Smooth muscle cell (in vitro differentiated cells): ENCODE data around the gene FMNL2. TPM values are rescaled to one million over a fixed set of nuclear protein-coding genes. Genes with fewer than 3 reads are reported as not detected.

ENCODE experiments used
- DNase-seq: peaks from one replicate; lab custom pipeline; 2025; ENCODE audit not compliant: unreplicated experiment; lab: John Stamatoyannopoulos, UW
- H2AFZ ChIP-seq: fragments of 200-600 bp; sonication (generic); 2 replicates; pipeline ENCODE4 v1.6.0; 2016; ENCODE audit warnings: antibody characterized with exemption, low read depth, mild to moderate bottlenecking
- H3F3A ChIP-seq: fragments of 200-600 bp; sonication (generic); 2 replicates; pipeline ENCODE4 v1.6.0; 2017; ENCODE audit warnings: antibody characterized with exemption, low read depth
- H3K27ac ChIP-seq: fragments of 200-600 bp; sonication (generic); 2 replicates; pipeline ENCODE4 v1.5.1; 2016; ENCODE audit warnings: low read depth, mild to moderate bottlenecking
- H3K27me3 ChIP-seq: fragments of 200-600 bp; sonication (generic); 2 replicates; pipeline ENCODE4 v1.6.1; 2016; ENCODE audit warnings: low read depth, mild to moderate bottlenecking
- H3K36me3 ChIP-seq: fragments of 200-600 bp; sonication (generic); 2 replicates; pipeline ENCODE4 v1.5.1; 2016; ENCODE audit warnings: low read depth
- H3K4me1 ChIP-seq: fragments of 200-600 bp; sonication (generic); 2 replicates; pipeline ENCODE4 v1.5.1; 2016; ENCODE audit warnings: low read depth
- H3K4me2 ChIP-seq: fragments of 200-600 bp; sonication (generic); 2 replicates; pipeline ENCODE4 v1.6.0; 2016; ENCODE audit warnings: mild to moderate bottlenecking
- H3K4me3 ChIP-seq: fragments of 200-600 bp; sonication (generic); 2 replicates; pipeline ENCODE4 v1.5.1; 2016; ENCODE audit warnings: mild to moderate bottlenecking
- H3K79me2 ChIP-seq: fragments of 200-600 bp; sonication (generic); 2 replicates; pipeline ENCODE4 v1.6.0; 2016; ENCODE audit warnings: low read depth, mild to moderate bottlenecking
- H3K9ac ChIP-seq: fragments of 200-600 bp; sonication (generic); 2 replicates; pipeline ENCODE4 v1.6.0; 2016; ENCODE audit warnings: low read depth
- H3K9me3 ChIP-seq: fragments of 200-600 bp; sonication (generic); replicated peaks from 2 replicates; pipeline ENCODE4 v1.5.1; 2016; ENCODE audit warnings: low read depth
- H4K20me1 ChIP-seq: fragments of 200-600 bp; sonication (generic); 2 replicates; pipeline ENCODE4 v1.6.0; 2016; ENCODE audit warnings: low read depth
- WGBS: methylation state at CpG from one replicate; pipeline ENCODE4 v1.1.7; 2016; ENCODE audit warnings: low lambda C conversion rate; 5-methylcytosine and 5-hydroxymethylcytosine counted together
- polyA plus RNA-seq: library from polyadenylated mRNA; unstranded; fragments of >200 nt; fragmentation: Nextera tagmentation; extraction: Ambion mirVana; gene quantifications from 2 replicates; pipeline ENCODE4 v1.2.1, GENCODE V29; 2016
- total RNA-seq: library from RNA; depleted of rRNA; stranded (reverse); fragments of >200 nt; gene quantifications from 2 replicates; pipeline ENCODE4 v1.2.3, GENCODE V29; 2014
- TF ChIP-seq, protein P1 (sequence below): fragments of 200-600 bp; sonication (generic); IDR thresholded peaks from 2 replicates; pipeline ENCODE4 v1.5.1; 2017; ENCODE audit warnings: borderline replicate concordance, mild to moderate bottlenecking, antibody characterized with exemption; ENCODE audit not compliant: insufficient read depth, poor library complexity, severe bottlenecking

The FMNL2 gene
- total and polyA plus RNA-seq, 2 experiments from 2014 or later = 7.4 to 37.3 TPM

DNA sequence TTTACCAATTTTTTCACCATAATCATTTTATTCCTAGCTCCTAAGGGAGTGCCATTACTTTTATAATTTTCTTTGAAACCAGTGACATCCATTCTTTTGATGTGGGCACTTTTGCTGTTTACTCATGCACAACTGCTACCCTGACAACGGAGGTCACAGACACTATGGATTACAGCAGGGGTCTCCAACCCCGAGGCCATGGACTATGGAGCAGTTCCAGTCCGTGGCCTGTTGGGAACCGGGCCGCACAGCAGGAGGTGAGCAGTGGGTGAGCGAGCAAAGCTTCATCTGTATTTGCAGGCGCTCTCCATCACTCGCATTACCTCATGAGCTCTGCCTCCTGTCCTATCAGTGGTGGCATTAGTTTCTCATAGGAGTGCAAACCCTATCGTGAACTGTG is 347.7 kb downstream of the FMNL2 start:
- Histone ChIP-seq H3K4me1 (no peaks in the 10 kb centered on the region), H3K27me3 (no peaks in the 10 kb centered on the region), H2AFZ (no peak overlapping the region), H3K79me2 (peaks cover 50% of the 10 kb centered on the region), H3K9me3 (no peaks in the 10 kb centered on the region), H3K9ac (no peak overlapping the region), H3K36me3 (peaks cover 23% of the 10 kb centered on the region), H4K20me1 (peaks cover 62% of the 10 kb centered on the region), H3K4me2 (no peak overlapping the region), H3K4me3 (no peak overlapping the region), H3F3A (no peaks in the 10 kb centered on the region), H3K27ac (no peak overlapping the region)
- 91% methylated on average over 9 of the region's 9 CpGs for WGBS
- TF ChIP-seq, protein P1, sequence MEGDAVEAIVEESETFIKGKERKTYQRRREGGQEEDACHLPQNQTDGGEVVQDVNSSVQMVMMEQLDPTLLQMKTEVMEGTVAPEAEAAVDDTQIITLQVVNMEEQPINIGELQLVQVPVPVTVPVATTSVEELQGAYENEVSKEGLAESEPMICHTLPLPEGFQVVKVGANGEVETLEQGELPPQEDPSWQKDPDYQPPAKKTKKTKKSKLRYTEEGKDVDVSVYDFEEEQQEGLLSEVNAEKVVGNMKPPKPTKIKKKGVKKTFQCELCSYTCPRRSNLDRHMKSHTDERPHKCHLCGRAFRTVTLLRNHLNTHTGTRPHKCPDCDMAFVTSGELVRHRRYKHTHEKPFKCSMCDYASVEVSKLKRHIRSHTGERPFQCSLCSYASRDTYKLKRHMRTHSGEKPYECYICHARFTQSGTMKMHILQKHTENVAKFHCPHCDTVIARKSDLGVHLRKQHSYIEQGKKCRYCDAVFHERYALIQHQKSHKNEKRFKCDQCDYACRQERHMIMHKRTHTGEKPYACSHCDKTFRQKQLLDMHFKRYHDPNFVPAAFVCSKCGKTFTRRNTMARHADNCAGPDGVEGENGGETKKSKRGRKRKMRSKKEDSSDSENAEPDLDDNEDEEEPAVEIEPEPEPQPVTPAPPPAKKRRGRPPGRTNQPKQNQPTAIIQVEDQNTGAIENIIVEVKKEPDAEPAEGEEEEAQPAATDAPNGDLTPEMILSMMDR = no peak
- DNase-seq = no peak

DNA sequence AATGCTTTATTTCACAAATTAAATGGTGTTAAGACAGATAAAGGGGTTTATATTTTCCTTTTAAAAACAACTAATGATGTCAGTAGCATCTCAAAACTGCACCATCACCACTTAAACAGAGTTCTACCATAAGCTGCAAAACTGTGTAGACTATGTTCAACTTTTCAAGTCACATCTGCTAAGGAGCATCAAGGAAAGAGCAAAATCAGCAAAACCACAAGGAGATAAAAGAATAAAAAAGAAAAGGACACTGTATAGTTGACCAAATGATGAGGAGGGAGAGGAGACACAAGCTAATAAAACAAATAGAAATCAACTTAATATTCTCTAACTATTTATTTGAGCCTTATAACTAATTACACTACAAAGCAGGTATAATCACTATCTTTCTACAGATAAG is 348.4 kb downstream of the FMNL2 start:
- Histone ChIP-seq H3K4me3 (no peak overlapping the region), H3K27ac (no peak overlapping the region), H2AFZ (no peak overlapping the region), H3K9ac (no peak overlapping the region), H3F3A (no peaks in the 10 kb centered on the region), H3K9me3 (no peaks in the 10 kb centered on the region), H3K79me2 (peaks cover 57% of the 10 kb centered on the region), H3K4me2 (no peak overlapping the region), H3K27me3 (no peaks in the 10 kb centered on the region), H4K20me1 (peaks cover 70% of the 10 kb centered on the region), H3K4me1 (no peaks in the 10 kb centered on the region), H3K36me3 (peaks cover 24% of the 10 kb centered on the region)
- TF ChIP-seq, protein P1 = no peak
- DNase-seq = no peak

DNA sequence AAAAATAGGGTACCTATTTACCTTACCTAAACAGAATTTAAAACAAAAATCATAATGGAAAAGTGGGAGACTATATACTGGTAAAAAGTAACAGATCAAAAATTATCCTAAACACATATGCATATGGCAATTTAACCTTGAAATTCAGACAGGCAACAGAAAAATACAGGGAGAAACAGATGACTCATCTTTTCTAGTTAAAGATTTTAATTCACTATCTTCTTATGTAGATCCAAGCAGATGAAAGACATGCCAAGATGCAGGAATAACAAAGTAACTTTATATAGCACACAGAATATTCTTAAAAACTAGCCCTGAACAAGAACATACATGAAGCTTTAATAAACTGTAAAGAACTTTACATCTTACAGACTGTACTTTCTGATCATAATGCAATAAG is 351.3 kb downstream of the FMNL2 start:
- DNase-seq = no peak
- Histone ChIP-seq H3K4me3 (no peak overlapping the region), H2AFZ (no peak overlapping the region), H4K20me1 (peaks cover 93% of the 10 kb centered on the region), H3K79me2 (peaks cover 74% of the 10 kb centered on the region), H3K27ac (no peak overlapping the region), H3F3A (no peaks in the 10 kb centered on the region), H3K4me2 (no peak overlapping the region), H3K9me3 (no peaks in the 10 kb centered on the region), H3K4me1 (no peaks in the 10 kb centered on the region), H3K36me3 (peaks cover 6% of the 10 kb centered on the region), H3K9ac (no peak overlapping the region), H3K27me3 (no peaks in the 10 kb centered on the region)
- TF ChIP-seq, protein P1 = no peak

DNA sequence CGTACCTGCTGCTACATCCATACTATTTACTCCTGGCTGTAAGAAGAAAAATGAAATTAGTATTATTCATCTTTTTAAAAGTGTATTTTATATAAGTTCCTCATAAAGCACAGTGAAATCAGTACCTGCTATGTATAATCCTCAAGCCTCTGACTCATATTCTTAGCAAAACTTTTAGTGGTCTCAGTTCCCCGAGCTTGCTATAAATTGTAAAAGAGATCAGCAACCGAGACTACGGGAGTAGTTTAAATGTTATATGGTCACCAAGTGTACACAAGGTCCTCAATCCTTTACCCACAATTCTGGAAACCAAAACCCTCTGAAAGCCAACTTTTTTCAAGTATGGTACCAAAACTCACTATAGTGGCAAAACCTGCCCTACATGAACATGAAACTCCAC is 358.1 kb downstream of the FMNL2 start:
- H3F3A ChIP-seq = no peaks in the 10 kb centered on the region
- H4K20me1 ChIP-seq = peaks cover 94% of the 10 kb centered on the region
- no peak overlapping the region for H3K4me3 ChIP-seq
- H3K79me2 ChIP-seq = peaks cover 83% of the 10 kb centered on the region
- no peak for DNase-seq
- no peaks in the 10 kb centered on the region for H3K4me1 ChIP-seq
- TF ChIP-seq, protein P1 = no peak
- H3K4me2 ChIP-seq = no peak overlapping the region
- 91% methylated on average over 4 of the region's 4 CpGs for WGBS
- peaks cover 12% of the 10 kb centered on the region for H3K36me3 ChIP-seq
- H3K9ac ChIP-seq = no peak overlapping the region
- no peaks in the 10 kb centered on the region for H3K27me3 ChIP-seq
- no peaks in the 10 kb centered on the region for H3K9me3 ChIP-seq
- no peak overlapping the region for H3K27ac ChIP-seq
- no peak overlapping the region for H2AFZ ChIP-seq
